HCT116 (cell line): Measurements from ENCODE around the gene FKBP6. TPM values are rescaled to one million over a fixed set of nuclear protein-coding genes. Genes with fewer than 3 reads are reported as not detected.

Experiments
- ATAC-seq: fragments of 200-7000 bp; cut with Tn5 transposase; 2 replicates; pipeline ENCODE4 v1.9.1; 2020; ENCODE audit warnings: mild to moderate bottlenecking, moderate library complexity
- BruUV-seq: library from RNA; stranded (reverse); fragments of 400-500 nt; replicated peaks from 2 replicates; lab custom pipeline; 2021; lab: Mats Ljungman, UMichigan
- CTCF ChIA-PET: fragments of 300-600 bp; sonication (Branson Sonifier 250); formaldehyde crosslinking; loops from one replicate; lab custom pipeline; 2021; ENCODE audit warnings: antibody characterized with exemption; lab: Charles Lee
- POLR2A ChIA-PET: fragments of 300-600, 350-600 bp; sonication (Branson Sonifier 250); formaldehyde crosslinking; loops from one replicate; lab custom pipeline; 2021; ENCODE audit warnings: antibody characterized with exemption; lab: Charles Lee
- RAD21 ChIA-PET, 2 experiments: fragments of 300-600 bp; sonication (Branson Sonifier 250); formaldehyde crosslinking; loops; one replicate each; lab custom pipeline; 2023; ENCODE audit warnings: low total read pairs in 2 of 2; ENCODE audit not compliant: uncharacterized antibody in 2 of 2, unreplicated experiment in 2 of 2, low non-redundant PET in 1 of 2; lab: Charles Lee
- DNase-seq: peaks from one replicate; pipeline ENCODE4 v3.0.0-alpha.2; 2010; ENCODE audit warnings: low read depth, low spot score
- H2AFZ ChIP-seq: fragments of 200-600 bp; shearing (Covaris generic), sonication (generic); 2 replicates; pipeline ENCODE4 v1.6.1; 2017; ENCODE audit warnings: low read depth, mixed run types, mixed read lengths, antibody characterized with exemption, low read length; ENCODE audit not compliant: poor library complexity, severe bottlenecking
- H3K27ac ChIP-seq: 2 replicates; pipeline ENCODE4 v1.5.1; 2012; ENCODE audit warnings: low read depth, low read length
- H3K27me3 ChIP-seq: fragments of 200-600 bp; sonication (generic); 2 replicates; pipeline ENCODE4 v1.6.1; 2016; ENCODE audit warnings: mixed run types, low read length, mixed read lengths; ENCODE audit not compliant: insufficient read depth
- H3K36me3 ChIP-seq, 2 experiments: fragments of 200-500 bp in 1 of 2; fragments of 200-600 bp in 1 of 2; sonication (Bioruptor generic) in 1 of 2; sonication (generic) in 1 of 2; 2 replicates each; pipeline versions ENCODE4 v1.5.1 to v1.6.1; 2014 to 2016; ENCODE audit warnings: low read length in 2 of 2, inconsistent platforms in 1 of 2, mixed read lengths in 1 of 2, mixed run types in 1 of 2; ENCODE audit not compliant: insufficient read depth in 2 of 2, control insufficient read depth in 1 of 2
- H3K4me1 ChIP-seq, 2 experiments: fragments of 200-600 bp in 1 of 2; sonication (generic) in 1 of 2; 2 replicates each; pipeline versions ENCODE4 v1.5.1 to v1.6.1; 2012 to 2017; ENCODE audit warnings: low read length in 2 of 2, inconsistent platforms in 1 of 2, mild to moderate bottlenecking in 1 of 2, mixed read lengths in 1 of 2, mixed run types in 1 of 2, moderate library complexity in 1 of 2; ENCODE audit not compliant: insufficient read depth in 2 of 2, control insufficient read depth in 1 of 2
- H3K4me2 ChIP-seq: fragments of 200-600 bp; sonication (generic); 2 replicates; pipeline ENCODE4 v1.6.1; 2017; ENCODE audit warnings: mixed run types, low read length, mixed read lengths
- H3K4me3 ChIP-seq, 2 experiments: fragments of 200-600 bp in 1 of 2; sonication (generic) in 1 of 2; replicated peaks in 1 of 2; 2 replicates each; pipeline ENCODE4 v1.5.1; 2011 to 2016; ENCODE audit warnings: low read length in 2 of 2, control low read depth in 1 of 2, low read depth in 1 of 2, mild to moderate bottlenecking in 1 of 2, mixed read lengths in 1 of 2, mixed run types in 1 of 2
- H3K79me2 ChIP-seq: fragments of 200-600 bp; sonication (generic); 2 replicates; pipeline ENCODE4 v1.6.1; 2017; ENCODE audit warnings: mild to moderate bottlenecking, mixed run types, low read length, moderate library complexity, mixed read lengths; ENCODE audit not compliant: insufficient read depth
- H3K9ac ChIP-seq: fragments of 200-600 bp; sonication (generic); 2 replicates; pipeline ENCODE4 v1.6.1; 2016; ENCODE audit warnings: low read length, mixed read lengths
- H3K9me2 ChIP-seq: fragments of 200-600 bp; sonication (generic), shearing (Covaris generic); 2 replicates; pipeline ENCODE4 v1.6.1; 2017; ENCODE audit warnings: mixed run types, mild to moderate bottlenecking, moderate library complexity; ENCODE audit not compliant: insufficient read depth
- H3K9me3 ChIP-seq, 2 experiments: fragments of 200-500 bp in 1 of 2; fragments of 200-600 bp in 1 of 2; sonication (Bioruptor generic) in 1 of 2; sonication (generic) in 1 of 2; 2 replicates each; pipeline ENCODE4 v1.6.1; 2014 to 2017; ENCODE audit warnings: low read length in 2 of 2, mixed read lengths in 2 of 2, inconsistent platforms in 1 of 2, low read depth in 1 of 2, mild to moderate bottlenecking in 1 of 2, mixed run types in 1 of 2, moderate library complexity in 1 of 2; ENCODE audit not compliant: control insufficient read depth in 1 of 2, insufficient read depth in 1 of 2
- H4K20me1 ChIP-seq: fragments of 200-600 bp; sonication (generic), shearing (Covaris generic); 2 replicates; pipeline ENCODE4 v1.6.1; 2017; ENCODE audit warnings: mixed run types, mild to moderate bottlenecking, moderate library complexity; ENCODE audit not compliant: insufficient read depth
- CBX3 ChIP-seq: IDR thresholded peaks from 2 replicates; pipeline ENCODE4 v1.6.1; 2012; ENCODE audit warnings: low read depth
- ELF1 ChIP-seq: IDR thresholded peaks from 2 replicates; pipeline ENCODE4 v1.6.1; 2012; ENCODE audit warnings: low read depth, borderline replicate concordance
- EZH2phosphoT487 ChIP-seq: fragments of 200-600 bp; IDR thresholded peaks from 2 replicates; pipeline ENCODE4 v1.6.1; 2018; ENCODE audit warnings: antibody characterized with exemption, borderline replicate concordance
- JUND ChIP-seq: IDR thresholded peaks from 2 replicates; pipeline ENCODE4 v1.6.1; 2012
- POLR2AphosphoS5 ChIP-seq: IDR thresholded peaks from 2 replicates; pipeline ENCODE4 v1.6.1; 2011; ENCODE audit warnings: mild to moderate bottlenecking, low read depth, low read length, moderate library complexity
- RAD21 ChIP-seq: IDR thresholded peaks from 2 replicates; pipeline ENCODE4 v1.6.1; 2012; ENCODE audit warnings: low read depth, mild to moderate bottlenecking
- SP1 ChIP-seq: IDR thresholded peaks from 2 replicates; pipeline ENCODE4 v1.6.1; 2012; ENCODE audit warnings: low read depth
- SRF ChIP-seq: IDR thresholded peaks from 2 replicates; pipeline ENCODE4 v1.6.1; 2012; ENCODE audit warnings: low read depth
- ZFX ChIP-seq: fragments of 450-650 bp; IDR thresholded peaks from 2 replicates; pipeline ENCODE4 v1.6.1; 2017
- ZNF274 ChIP-seq: fragments of 200-500 bp; sonication (Bioruptor generic); IDR thresholded peaks from 2 replicates; pipeline ENCODE4 v1.6.1; 2014; ENCODE audit warnings: mild to moderate bottlenecking, low read depth, low read length, inconsistent platforms
- intact Hi-C: fragments of 100-400 bp; cut with micrococcal nuclease; formaldehyde crosslinking; loops from 2 replicates; pipeline ENCODE4 v1.10.0; 2022
- total RNA-seq: library from RNA; stranded (reverse); gene quantifications from one replicate; pipeline ENCODE4 v1.2.1, GENCODE V29; 2021; ENCODE audit not compliant: unreplicated experiment
- TF ChIP-seq, protein P1 (sequence below): IDR thresholded peaks from 2 replicates; pipeline ENCODE4 v1.6.1; 2012
- TF ChIP-seq, protein P2 (sequence below): IDR thresholded peaks from 2 replicates; pipeline ENCODE4 v1.6.1; 2012

FKBP6 gene
- total RNA-seq, 1 experiment from 2014 or later: not detected

DNA sequence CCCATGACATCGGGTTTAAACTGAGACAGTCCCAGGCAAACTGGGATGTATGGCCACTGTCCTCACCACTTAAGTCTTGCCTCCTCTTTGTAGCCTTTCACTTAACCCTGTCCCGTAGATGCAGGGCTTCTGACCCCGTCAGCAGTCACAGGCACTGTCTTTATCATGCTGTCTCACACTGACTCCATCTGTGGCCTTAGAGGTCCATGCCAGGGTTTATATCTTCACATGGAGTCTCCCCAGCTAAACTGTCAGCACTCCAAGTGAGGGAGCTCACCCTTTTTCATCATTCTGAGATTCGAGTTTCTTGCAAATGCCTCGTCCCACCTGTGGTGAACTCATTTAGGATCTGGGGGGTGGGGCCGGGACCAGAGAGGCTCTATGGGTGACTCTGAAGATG lies 2.8 kb downstream of the FKBP6 start:
- CTCF ChIA-PET: no interaction called here
- intact Hi-C loops: no loop called here
- DNase-seq (no peak), ATAC-seq (no peak)
- POLR2A ChIA-PET: no interaction called here
- Histone ChIP-seq H3K4me3 (no peak overlapping the region), H3K9ac (no peak overlapping the region), H3K27me3 (no peaks in the 10 kb centered on the region), H3K9me2 (no peaks in the 10 kb centered on the region), H3K4me2 (no peak overlapping the region), H3K79me2 (no peaks in the 10 kb centered on the region), H3K9me3 (no peaks in the 10 kb centered on the region), H2AFZ (no peak overlapping the region), H4K20me1 (no peaks in the 10 kb centered on the region), H3K4me1 (no peaks in the 10 kb centered on the region), H3K36me3 (no peaks in the 10 kb centered on the region), H3K27ac (no peak overlapping the region)
- BruUV-seq: no TSS peak
- TF ChIP-seq SP1 (no peak), JUND (no peak)
- RAD21 ChIA-PET: no interaction called here

DNA sequence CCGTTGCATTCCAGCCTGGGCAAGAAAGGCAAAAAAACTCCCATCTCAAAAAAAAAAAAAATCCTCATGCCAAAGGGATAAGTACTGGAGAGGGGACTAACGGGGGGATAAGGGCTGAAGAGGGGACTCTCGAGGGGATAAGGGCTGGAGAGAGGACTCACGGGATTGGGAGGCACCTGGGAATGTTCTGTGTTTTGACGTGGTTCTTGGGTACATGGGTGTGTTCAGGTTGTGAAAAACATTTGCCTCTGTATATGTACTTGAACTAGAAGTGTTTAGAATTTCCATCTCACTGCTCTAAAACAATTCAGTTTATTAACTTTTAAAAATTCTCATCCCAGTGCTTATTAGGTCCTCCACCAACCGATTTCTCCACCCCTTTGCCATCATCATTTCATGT lies 4.5 kb downstream of the FKBP6 start:
- BruUV-seq: no TSS peak
- Histone ChIP-seq H4K20me1 (no peaks in the 10 kb centered on the region), H3K36me3 (no peaks in the 10 kb centered on the region), H3K4me1 (no peaks in the 10 kb centered on the region), H3K9me3 (no peaks in the 10 kb centered on the region), H2AFZ (no peak overlapping the region)
- CTCF ChIA-PET: interaction anchor here (0.9 kb wide), 1 partner anchor 10 kb away, joined by 3 read pairs; no protein-coding TSS in a partner anchor
- TF ChIP-seq CBX3 (no peak), EZH2phosphoT487 (no peak), ELF1 (no peak), SRF (no peak), SP1 (no peak), POLR2AphosphoS5 (no peak), ZFX (no peak), RAD21 (no peak), ZNF274 (no peak)
- TF ChIP-seq, protein P1, sequence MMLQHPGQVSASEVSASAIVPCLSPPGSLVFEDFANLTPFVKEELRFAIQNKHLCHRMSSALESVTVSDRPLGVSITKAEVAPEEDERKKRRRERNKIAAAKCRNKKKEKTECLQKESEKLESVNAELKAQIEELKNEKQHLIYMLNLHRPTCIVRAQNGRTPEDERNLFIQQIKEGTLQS: no peak
- TF ChIP-seq, protein P2, sequence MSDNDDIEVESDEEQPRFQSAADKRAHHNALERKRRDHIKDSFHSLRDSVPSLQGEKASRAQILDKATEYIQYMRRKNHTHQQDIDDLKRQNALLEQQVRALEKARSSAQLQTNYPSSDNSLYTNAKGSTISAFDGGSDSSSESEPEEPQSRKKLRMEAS: no peak
- TF ChIP-seq, all 23 proteins: peak for 0
- ChIA-PET POLR2A (no interaction called here), RAD21 (no interaction called here)
- no peak overlapping the region for H3K4me2 ChIP-seq
- no peak overlapping the region for H3K4me3 ChIP-seq
- intact Hi-C loops: no loop called here
- no peaks in the 10 kb centered on the region for H3K79me2 ChIP-seq
- no peak overlapping the region for H3K9ac ChIP-seq
- ATAC-seq (no peak), DNase-seq (no peak)
- no peak overlapping the region for H3K27ac ChIP-seq
- H3K9me2 ChIP-seq: no peaks in the 10 kb centered on the region
- H3K27me3 ChIP-seq: no peaks in the 10 kb centered on the region
